SHP77 (cell line): ENCODE measurements around the gene ISLR.

Source experiments
- DNase-seq, 2 experiments: peaks; one replicate each; lab custom pipeline; 2025; lab: John Stamatoyannopoulos, UW

Gene ISLR

DNA sequence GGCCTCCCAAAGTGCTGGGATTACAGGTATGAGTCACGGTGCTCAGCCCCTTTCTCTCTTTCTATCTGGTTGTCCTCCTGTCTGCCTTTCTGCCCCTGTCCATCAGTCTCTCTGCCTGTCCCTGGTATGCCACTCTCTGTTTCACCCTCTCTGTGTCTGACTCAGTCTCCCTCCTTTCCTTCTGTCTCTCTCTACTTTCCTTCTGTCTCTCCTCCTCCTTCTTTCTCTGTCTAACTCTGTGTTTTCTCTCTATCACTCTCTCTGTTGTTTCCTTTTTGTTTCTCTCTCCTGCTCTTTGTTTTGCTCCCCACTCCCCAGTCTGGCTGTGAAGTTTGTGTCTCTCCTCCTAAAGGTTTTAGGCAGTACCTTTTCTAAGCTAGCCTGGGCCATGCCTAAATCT is 38.1 kb downstream of the ISLR start:
- DNase-seq = no peak

DNA sequence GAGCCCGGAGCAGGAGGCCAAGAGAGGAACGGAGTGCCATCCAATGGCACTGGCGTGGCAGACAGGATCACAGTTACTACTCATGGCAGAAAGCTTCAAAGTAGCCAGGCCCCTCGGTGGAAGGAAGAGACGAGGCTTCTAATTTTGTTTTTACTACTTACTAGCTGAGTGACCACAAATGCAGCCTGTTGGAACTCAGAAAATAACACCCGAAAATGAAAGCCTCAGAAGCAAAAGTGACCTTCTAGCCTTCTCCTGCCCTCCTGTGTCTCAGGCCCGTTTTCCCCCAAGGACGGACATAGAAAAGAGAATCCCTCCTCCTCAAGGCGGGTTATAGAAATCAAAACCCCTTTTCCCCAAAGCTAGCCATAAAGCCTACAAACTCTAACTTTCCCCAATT is 39.0 kb downstream of the ISLR start:
- no peak for DNase-seq

DNA sequence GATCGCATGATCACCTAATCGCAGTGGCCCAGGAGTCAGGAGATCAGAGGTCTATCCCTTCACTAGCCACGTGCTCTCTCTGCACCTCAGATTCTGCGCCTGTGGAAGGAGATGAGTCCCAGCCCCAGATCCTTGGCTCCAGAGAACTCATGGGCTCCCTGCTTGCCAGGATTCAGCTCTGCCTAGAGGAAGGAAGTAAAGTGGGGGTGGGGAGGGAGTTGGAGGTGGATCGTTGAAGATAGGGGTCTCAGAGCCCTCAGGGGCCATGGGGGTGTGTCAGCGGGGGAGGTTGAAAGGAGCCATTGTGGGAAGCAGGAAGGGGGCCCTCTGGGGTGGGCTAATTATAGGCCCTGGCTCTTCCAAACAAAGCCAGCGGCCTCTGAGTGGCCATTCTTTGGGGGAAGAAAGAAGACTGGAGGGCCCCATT is 40.4 kb downstream of the ISLR start:
- no peak for DNase-seq

DNA sequence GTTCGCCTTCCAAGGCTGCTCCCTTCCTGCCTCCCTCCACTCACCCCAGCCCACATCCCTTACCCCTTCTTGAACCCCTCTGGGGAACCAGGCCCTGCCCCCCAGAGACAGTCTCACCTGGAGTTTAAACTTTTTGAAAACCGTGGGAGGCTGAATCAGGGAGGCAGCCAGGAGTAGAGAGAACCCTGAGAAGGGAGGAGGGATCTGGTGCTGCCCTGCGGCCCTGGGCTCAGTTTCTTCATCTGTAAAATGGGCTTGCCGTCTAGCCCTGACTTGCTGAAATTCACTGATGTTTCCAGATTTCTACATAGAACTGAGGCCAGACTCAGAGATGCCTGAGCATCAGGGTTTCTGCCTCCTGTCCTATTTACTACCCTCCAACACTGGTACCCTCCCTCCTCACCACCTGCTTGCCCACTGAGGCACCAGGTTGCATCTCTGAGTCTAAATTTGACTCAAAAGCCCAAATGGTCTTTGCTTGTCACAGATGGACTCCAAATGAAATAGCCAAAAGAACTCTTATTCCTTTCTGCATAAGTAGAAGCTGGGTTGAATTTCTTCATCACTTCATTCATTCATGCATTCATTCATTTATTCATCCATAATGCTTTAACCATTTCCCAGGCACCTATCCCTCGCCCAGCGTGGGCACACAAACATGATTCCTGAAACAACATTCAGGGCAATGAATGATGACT is 41.0 kb downstream of the ISLR start:
- DNase-seq = no peak

DNA sequence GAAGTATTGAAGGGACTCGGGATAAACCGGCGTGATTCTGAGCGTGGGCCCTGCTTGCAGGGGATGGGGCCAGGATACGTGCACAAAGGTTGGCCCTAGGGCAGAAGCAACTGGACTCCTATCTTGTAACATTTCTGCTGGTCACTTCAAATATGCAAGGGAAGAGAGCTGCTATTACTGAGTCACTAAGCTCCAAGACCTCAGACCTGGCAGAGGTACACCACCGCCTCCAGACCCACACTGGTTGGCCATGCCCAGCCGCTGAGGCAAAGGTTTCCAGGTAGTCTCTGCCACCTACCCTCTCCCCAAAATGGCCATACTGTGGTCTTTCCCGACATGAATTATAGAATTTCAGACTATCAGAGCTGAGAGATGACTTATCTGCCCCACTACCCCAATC is 42.4 kb downstream of the ISLR start:
- DNase-seq = no peak

DNA sequence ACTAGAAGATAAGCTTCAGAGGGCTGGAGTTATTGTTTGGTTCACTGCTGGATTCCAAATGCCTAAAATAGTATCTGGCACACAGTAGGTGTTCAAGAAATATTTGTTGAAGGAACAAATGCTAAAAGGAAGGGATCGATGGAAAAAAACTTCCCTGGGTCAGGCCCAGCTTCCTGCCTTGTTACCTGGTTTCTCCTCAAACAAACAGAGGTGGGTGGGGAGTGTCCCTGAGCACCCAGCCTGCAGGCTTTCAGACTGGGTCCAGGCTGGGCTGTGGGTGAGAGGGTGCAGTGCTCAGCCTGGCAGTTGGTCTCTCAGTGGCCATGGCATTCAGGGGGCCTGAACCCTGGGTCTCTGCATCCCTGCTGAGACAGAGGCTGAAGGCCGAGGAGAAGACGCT is 43.4 kb downstream of the ISLR start:
- no peak for DNase-seq

DNA sequence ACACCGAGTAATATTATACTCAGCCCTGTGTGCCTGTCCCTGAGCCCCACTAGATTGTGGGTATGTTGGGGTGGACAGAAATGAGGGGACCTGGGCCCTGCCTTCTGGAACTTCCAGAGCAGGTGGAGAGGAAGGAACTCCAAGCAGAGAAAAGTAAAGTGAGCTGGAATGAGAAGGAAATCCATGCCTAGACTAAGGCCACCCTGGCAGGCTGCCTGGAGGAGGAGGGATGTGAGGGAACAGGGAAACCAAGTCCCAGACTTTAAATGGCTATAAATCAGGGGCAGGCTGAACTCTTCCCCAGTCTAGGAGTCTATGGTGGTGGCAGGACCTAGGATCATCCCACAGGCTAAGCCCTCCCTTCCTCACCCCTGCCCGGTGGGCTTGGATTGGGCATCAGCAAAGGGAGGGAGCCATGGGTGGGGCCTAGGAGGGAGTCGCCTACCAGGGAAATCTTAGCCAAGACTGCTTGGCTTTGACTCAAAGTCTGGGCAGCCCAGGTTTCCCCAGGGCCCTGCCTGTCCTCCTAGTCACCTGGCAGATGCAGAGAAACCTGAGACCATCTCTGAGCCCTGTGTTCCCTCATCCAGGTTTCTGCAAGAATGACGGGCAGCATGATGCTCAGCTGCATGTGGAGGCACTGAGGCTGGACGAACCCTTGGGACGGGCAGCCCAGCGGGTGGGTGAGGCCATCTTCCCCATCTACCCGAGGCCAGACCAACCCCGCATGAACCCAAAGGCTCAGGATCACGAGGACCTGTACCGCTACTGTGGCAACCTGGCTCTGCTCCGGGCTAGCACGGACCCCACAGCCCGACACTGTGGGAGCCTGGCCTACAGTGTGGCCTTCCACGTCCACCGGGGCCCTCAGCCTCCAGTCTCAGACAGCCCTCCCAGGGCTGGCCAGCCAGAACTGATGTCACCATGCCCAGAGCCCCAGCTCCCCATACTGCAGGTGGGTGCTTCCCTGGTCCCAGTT is 44.7 kb downstream of the ISLR start:
- no peak for DNase-seq

DNA sequence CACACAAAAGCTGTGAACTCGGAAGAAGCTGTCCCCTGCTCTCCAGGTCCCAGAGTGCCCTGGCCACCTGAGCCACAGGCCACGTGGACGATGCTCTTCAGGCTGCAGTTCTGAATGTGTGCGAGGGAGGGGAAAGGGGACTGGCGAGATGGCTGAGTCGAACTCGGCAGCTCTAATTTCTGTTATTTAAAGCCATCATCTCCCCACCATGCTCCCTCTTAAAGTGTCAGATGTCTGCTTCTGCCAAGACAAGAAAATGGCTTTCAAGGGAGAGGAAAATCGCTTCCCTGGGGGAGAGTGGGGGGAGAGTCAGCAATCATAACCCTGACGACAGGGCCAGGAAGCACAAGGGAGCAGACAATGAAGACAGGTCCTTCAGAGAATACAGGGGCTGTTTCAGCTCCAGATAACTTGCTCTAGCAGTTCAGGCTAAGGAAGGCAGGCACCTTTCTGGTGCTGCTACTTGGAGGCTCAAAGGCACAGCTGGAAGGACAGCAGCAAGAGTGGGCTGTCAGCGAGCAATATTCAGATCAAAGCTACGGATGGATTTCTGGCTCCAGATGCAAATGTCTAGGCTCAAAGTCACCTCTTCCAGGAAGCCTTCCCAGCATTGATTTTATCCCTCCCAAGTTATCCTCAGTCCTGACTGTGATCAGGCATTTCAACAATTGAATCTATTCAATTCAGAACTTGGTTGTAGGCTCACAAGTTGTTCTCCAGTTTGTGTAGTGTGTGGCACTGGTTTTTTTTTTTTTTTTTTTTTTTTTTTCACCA is 47.2 kb downstream of the ISLR start:
- DNase-seq = no peak

DNA sequence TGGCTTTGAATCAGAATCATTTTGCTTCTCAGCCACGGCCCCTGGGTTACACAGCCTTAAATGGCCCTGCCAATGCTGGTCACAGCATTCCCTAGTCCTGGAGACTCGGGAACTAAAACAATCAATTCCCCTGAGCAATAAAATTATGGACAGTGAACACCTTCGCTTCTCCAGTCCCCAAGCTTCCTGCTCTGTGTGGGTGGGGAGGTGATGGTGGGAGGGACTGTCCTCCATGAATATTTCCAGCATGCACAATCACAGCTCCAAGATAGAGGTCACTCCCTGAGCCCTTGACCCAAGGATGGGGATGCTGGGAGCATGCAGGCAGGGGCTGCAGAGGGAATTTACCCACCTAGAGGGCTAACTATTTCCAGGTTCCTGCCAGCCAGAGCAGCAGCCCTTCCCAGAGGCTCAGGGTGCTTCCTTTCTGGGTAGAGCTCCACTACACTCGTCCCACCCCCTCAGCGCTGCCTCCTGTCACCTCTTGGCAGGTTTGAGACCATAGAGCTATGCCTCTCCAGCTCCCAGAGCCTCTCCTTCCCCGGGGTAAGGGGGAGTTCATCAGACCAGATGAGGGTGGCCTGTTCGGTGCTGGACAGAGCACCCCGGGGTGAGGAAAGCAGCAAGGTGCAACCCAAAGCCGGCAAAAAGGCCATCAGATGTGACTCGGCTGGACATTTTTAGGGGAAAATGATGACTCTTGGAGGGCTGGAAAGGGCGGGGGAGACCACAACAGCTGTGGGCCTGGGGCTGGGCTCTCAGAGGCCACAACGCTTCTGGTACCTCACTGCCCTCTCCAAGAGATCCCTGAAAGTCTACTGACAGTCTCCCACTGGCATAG is 48.1 kb downstream of the ISLR start:
- no peak for DNase-seq

DNA sequence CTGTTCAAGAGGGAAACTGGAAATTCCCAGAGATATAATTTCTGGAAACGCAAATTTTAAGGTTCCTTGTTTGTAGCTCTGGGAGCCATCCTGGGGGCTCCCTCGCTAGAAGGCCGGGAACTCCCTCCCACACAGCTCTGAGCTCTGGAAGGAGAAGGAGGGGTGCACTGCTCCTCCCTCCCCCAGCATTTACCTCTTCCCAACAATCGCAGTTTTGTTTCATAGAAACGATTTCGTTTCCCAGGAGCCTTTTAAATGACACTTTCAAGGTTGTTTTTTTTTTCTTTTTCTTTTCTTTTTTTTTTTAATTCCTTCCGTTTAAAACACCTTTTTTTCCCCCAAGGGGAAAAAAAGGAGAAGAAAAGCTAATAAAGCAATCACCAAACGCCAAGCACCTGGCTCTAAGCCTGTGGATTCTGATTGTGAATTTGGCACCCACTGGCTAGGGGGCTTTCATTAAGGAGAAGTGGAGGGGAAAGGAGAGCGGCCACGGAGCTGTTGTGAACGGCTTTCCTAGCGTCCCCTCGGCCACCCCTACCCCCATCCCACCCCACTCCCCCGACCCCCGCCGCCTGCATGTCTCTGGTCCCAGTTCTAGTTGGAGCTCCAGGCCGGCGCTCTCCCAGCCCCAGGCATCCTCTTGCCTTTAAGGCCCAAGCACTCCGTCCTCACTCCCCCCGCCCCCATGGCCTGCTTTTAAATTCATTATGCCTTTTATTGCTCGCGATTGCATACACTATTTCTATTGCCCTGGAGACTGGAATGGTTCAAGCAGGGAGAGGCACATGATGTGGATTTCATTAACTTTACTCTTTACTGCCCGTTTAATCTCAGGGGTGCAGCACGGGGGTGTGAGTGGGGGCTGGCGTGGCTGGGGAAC is 49.0 kb downstream of the ISLR start:
- DNase-seq = no peak

DNA sequence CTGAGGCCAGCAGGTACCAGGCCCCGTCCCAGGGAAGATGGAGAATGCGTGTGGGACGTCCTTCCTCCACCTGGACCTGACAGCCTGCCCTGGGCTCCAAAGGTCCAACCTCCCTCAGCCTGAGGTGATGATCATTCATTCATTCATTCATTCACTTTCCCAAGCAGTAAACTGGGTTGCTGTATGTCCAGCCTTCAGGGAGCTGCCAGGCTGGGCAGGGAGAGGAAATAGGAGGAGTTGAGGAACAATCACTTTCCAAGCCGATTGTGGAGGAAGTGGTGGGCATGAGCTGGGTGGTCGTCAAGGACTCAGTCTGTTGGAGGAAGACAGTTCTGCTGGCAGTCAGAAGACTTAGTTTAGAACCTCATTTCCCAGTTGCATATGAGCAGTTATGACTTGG is 52.4 kb downstream of the ISLR start:
- no peak for DNase-seq
